ENCODE results near the gene SNTB2.

DNA sequence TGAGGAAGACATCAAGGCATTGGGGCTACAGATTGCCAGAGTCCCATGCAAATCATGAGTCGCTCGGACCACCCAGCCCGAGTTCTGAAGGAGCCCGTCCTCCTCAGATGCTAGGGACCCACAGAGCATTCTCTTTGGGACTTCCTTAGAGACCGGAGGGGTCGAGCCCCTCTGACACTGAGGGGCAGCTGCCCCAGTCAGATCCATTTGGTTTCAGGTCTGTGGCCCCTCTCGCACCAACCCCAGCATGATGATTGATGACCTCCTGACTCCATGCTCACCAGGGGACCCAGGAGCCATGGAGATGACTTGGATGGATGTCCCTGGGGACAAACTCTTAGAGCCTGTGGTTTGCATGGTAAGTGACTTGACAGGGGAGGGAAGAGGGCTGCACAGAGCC is 135.4 kb downstream of the SNTB2 start:
- TF ChIP-seq CTBP1 (IDR thresholded peaks at IDR 0.05; ENCODE audit: borderline replicate concordance), result no peak
- no peak for TF ChIP-seq MYC (IDR thresholded peaks at IDR 0.05; ENCODE audit: low read depth, low read length)
- no peak for TF ChIP-seq MYC (CRISPR knock-in tag; IDR thresholded peaks at IDR 0.05; ENCODE audit: borderline replicate concordance, low read depth)
- TF ChIP-seq SPI1 (IDR thresholded peaks at IDR 0.05; ENCODE audit: borderline replicate concordance, low read depth, low read length), result no peak
- no peak for TF ChIP-seq YY1 (IDR thresholded peaks at IDR 0.05; ENCODE audit: borderline replicate concordance in 1 of 3, control insufficient read depth in 1 of 3, extremely low read depth in 1 of 3, insufficient read depth in 3 of 3, insufficient read length in 1 of 3, insufficient replicate concordance in 2 of 3, low read depth in 1 of 3, low read length in 2 of 3)
- no peak for TF ChIP-seq MXI1 (IDR thresholded peaks at IDR 0.05; ENCODE audit: low read depth, low read length)
- no peak for TF ChIP-seq CBX2 (IDR thresholded peaks at IDR 0.05; ENCODE audit: insufficient read depth, low read length, poor library complexity, severe bottlenecking)
- TF ChIP-seq KLF1 (tag; IDR thresholded peaks at IDR 0.05), result no peak
- no peak for TF ChIP-seq EP300 (IDR thresholded peaks at IDR 0.05; ENCODE audit: low read length)
- TF ChIP-seq ZFX (CRISPR knock-in tag; IDR thresholded peaks at IDR 0.05), result no peak

Measured in K562 (cell line).